Measurements from ENCODE around the gene CCDC149. TPM values are rescaled to one million over a fixed set of nuclear protein-coding genes. Genes with fewer than 3 reads are reported as not detected.

The CCDC149 gene
- total and polyA plus RNA-seq, 2 of the 8 experiments (the other 6 are each of a cell fraction or from before 2014, with no cell fraction given), result 2.2 to 5.6 TPM

DNA sequence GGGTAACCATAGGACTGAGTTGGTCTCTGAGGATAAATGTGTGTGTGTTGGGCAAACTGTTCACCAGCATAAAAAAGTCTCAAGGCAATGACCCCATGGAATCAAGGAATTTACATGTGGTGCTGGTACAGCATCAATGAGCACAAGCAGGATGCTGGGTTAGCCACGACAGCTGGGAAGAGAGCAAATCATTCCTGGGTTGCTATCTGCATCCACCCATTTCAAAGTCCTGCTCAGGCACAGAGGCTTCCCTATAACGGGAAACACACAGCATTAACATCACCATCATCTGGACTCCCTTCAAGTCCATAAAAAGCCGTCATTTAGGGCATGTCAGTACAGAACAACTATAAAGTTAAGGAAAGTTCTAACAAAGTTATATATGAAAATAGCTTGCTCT lies 41.6 kb downstream of the CCDC149 start (continued):
- no peak for TF ChIP-seq CTBP2 (IDR thresholded peaks at IDR 0.05; ENCODE audit: borderline replicate concordance, insufficient read depth, insufficient read length, low read length)
- TF ChIP-seq RNF2 (IDR thresholded peaks at IDR 0.05; ENCODE audit: borderline replicate concordance, low read depth, low read length, missing control alignments, poor library complexity, severe bottlenecking), result no peak
